HUES48 (cell line): ENCODE measurements around the gene BOLA1.

Experiments used
- H3K27ac ChIP-seq: one replicate; pipeline ENCODE4 v1.7.0; 2013; ENCODE audit warnings: low read depth, low read length, inconsistent platforms
- H3K27me3 ChIP-seq: 2 replicates; pipeline ENCODE4 v1.6.1; 2013; ENCODE audit warnings: mild to moderate bottlenecking, low read length; ENCODE audit not compliant: control insufficient read depth, insufficient read depth
- H3K36me3 ChIP-seq: 2 replicates; pipeline ENCODE4 v1.6.1; 2013; ENCODE audit warnings: low read length; ENCODE audit not compliant: control insufficient read depth, insufficient read depth
- H3K4me1 ChIP-seq: 2 replicates; pipeline ENCODE4 v1.6.1; 2013; ENCODE audit warnings: mild to moderate bottlenecking, low read length; ENCODE audit not compliant: control insufficient read depth, insufficient read depth
- H3K4me3 ChIP-seq: 2 replicates; pipeline ENCODE4 v1.5.1; 2013; ENCODE audit warnings: mild to moderate bottlenecking, low read depth, low read length
- H3K9ac ChIP-seq: 2 replicates; pipeline ENCODE4 v1.6.1; 2013; ENCODE audit warnings: mild to moderate bottlenecking, low read depth, low read length, moderate library complexity
- H3K9me3 ChIP-seq: 2 replicates; pipeline ENCODE4 v1.6.1; 2013; ENCODE audit warnings: low read length; ENCODE audit not compliant: control insufficient read depth, insufficient read depth

Gene BOLA1

GRCh38 chr1:149887456-149888246 is 11.7 kb upstream of the BOLA1 start:
- H3K27ac ChIP-seq: peak overlapping the region; percentile 99
- peaks cover 19% of the 10 kb centered on the region for H3K4me1 ChIP-seq
- H3K36me3 ChIP-seq: no peaks in the 10 kb centered on the region
- H3K9ac ChIP-seq: peak overlapping the region; percentile 95
- no peaks in the 10 kb centered on the region for H3K9me3 ChIP-seq
- no peaks in the 10 kb centered on the region for H3K27me3 ChIP-seq
- H3K4me3 ChIP-seq: peak overlapping the region; percentile 82

GRCh38 chr1:149888247-149888998 is 10.9 kb upstream of the BOLA1 start:
- Histone ChIP-seq H3K9me3 (no peaks in the 10 kb centered on the region), H3K36me3 (no peaks in the 10 kb centered on the region), H3K4me3 (peak overlapping the region; percentile 82), H3K27ac (peak overlapping the region; percentile 99), H3K9ac (peak overlapping the region; percentile 95), H3K27me3 (no peaks in the 10 kb centered on the region), H3K4me1 (peaks cover 19% of the 10 kb centered on the region)

DNA sequence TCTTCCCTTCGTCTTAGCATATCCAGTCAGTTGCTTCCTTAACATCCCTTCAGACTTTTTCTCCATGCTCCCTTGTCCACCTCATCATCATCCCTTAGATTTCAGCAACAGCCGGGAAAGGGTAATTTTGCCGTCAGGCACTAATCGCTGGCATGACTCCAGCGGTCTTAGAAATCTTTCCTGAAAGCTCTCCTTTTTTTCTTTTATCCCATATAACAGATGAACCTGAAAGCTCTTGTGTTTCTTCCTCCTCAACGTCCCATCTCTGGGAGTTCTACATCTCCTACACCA is 10.4 kb upstream of the BOLA1 start:
- Histone ChIP-seq H3K9me3 (no peaks in the 10 kb centered on the region), H3K4me1 (peaks cover 16% of the 10 kb centered on the region), H3K27me3 (no peaks in the 10 kb centered on the region), H3K9ac (peak overlapping the region; percentile 95), H3K36me3 (no peaks in the 10 kb centered on the region), H3K4me3 (peak overlapping the region; percentile 82), H3K27ac (peak overlapping the region; percentile 99)

- H3K4me1 ChIP-seq: no peaks in the 10 kb centered on the region
- H3K27me3 ChIP-seq: no peaks in the 10 kb centered on the region
- no peaks in the 10 kb centered on the region for H3K36me3 ChIP-seq
- no peak overlapping the region for H3K9ac ChIP-seq
- no peak overlapping the region for H3K27ac ChIP-seq
- H3K9me3 ChIP-seq: no peaks in the 10 kb centered on the region
- H3K4me3 ChIP-seq: no peak overlapping the region
Measured at GRCh38 chr1:149896575-149896974, 2.8 kb upstream of the BOLA1 start.

- no peaks in the 10 kb centered on the region for H3K4me1 ChIP-seq
- no peaks in the 10 kb centered on the region for H3K27me3 ChIP-seq
- no peaks in the 10 kb centered on the region for H3K9me3 ChIP-seq
- H3K36me3 ChIP-seq: peaks cover 39% of the 10 kb centered on the region
- H3K4me3 ChIP-seq: no peak overlapping the region
- H3K27ac ChIP-seq: no peak overlapping the region
- no peak overlapping the region; the same call in 1 of the 2 replicates for H3K9ac ChIP-seq
Measured at GRCh38 chr1:149903836-149904491, 4.6 kb downstream of the BOLA1 start.

DNA sequence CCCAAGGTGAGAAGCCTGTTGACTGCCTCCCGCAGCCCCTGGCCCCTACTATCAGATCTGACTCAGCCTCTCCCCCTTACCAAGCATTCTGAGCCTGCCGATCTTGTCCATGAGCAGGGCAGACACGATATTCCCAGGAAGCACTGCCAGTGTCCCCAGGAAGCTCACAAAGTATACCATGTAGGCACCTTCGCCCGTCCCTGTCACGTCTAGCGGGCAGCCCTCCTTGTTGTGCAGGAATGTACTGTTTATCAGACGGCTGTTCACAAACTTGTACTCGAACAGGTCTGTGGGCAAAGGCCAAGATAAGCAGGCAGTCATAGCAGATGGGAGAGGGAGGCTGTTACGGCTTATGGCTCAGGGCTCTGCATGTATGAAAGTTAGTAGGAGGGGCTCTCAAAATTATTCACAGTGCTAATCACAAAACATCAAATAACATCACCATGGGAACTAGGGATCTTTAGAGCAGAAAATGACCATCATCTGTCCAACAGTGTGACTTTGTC is 7.3 kb downstream of the BOLA1 start:
- H3K4me3 ChIP-seq: no peak overlapping the region
- H3K36me3 ChIP-seq: peaks cover 60% of the 10 kb centered on the region
- H3K9me3 ChIP-seq: no peaks in the 10 kb centered on the region
- H3K4me1 ChIP-seq: no peaks in the 10 kb centered on the region
- no peaks in the 10 kb centered on the region for H3K27me3 ChIP-seq
- H3K9ac ChIP-seq: no peak overlapping the region
- no peak overlapping the region for H3K27ac ChIP-seq

GRCh38 chr1:149914545-149914944 is 15.2 kb downstream of the BOLA1 start:
- no peaks in the 10 kb centered on the region for H3K9me3 ChIP-seq
- peaks cover 35% of the 10 kb centered on the region for H3K36me3 ChIP-seq
- no peak overlapping the region for H3K9ac ChIP-seq
- H3K27me3 ChIP-seq: no peaks in the 10 kb centered on the region
- H3K4me1 ChIP-seq: peaks cover 14% of the 10 kb centered on the region
- H3K4me3 ChIP-seq: no peak overlapping the region
- no peak overlapping the region for H3K27ac ChIP-seq

DNA sequence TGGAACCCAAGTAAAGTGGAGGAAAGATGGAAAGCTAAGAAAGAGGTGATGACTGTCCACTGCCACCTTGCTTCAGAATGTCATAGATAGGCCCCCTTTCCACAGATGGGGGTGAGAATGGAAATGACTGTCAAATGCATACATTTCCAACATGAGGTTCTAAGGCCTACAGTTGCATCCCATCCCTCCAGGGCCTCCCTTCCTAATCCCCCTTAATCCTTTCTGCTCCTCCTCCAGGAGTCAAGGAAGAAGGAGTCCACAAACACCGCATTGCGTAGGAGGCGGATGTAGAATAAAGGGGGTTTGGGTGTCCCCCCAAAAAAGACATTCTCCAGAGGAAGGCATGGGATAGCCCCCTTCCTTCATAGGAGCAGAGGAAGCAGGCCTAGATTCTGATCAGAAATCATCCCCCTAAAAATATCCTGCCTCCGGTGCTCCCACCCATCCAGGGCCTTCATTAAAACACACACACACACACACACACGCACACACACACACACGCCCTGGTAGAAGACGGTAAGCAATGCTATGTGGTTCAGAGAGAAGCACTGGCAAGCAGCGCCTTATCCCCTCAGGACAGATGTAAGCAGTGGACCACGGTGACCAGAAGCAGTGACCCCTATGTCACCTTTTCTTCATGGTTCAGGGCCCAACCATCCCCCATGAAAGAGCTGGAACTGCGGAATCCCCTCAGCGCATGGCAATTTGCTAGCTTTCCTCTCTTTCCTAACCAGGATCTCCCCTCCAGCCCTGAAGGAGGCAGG is 16.2 kb downstream of the BOLA1 start:
- no peaks in the 10 kb centered on the region for H3K27me3 ChIP-seq
- H3K27ac ChIP-seq: peak overlapping the region; percentile 50
- no peaks in the 10 kb centered on the region for H3K9me3 ChIP-seq
- H3K4me3 ChIP-seq: peak overlapping the region; percentile 80; the same call in 1 of the 2 replicates
- peak overlapping the region; percentile 44; the same call in 1 of the 2 replicates for H3K9ac ChIP-seq
- H3K36me3 ChIP-seq: peaks cover 24% of the 10 kb centered on the region
- H3K4me1 ChIP-seq: peaks cover 14% of the 10 kb centered on the region

- Histone ChIP-seq H3K36me3 (peaks cover 20% of the 10 kb centered on the region), H3K9ac (peak overlapping the region; percentile 44; the same call in 1 of the 2 replicates), H3K27ac (peak overlapping the region; percentile 50), H3K4me1 (peaks cover 14% of the 10 kb centered on the region), H3K9me3 (no peaks in the 10 kb centered on the region), H3K4me3 (peak overlapping the region; percentile 80), H3K27me3 (no peaks in the 10 kb centered on the region)
Measured at GRCh38 chr1:149916193-149916897, 17.0 kb downstream of the BOLA1 start.

GRCh38 chr1:149916898-149917252 is 17.5 kb downstream of the BOLA1 start:
- peaks cover 14% of the 10 kb centered on the region for H3K4me1 ChIP-seq
- H3K9ac ChIP-seq: no peak overlapping the region
- H3K27me3 ChIP-seq: no peaks in the 10 kb centered on the region
- peak overlapping the region; percentile 80 for H3K4me3 ChIP-seq
- H3K27ac ChIP-seq: no peak overlapping the region
- no peaks in the 10 kb centered on the region for H3K9me3 ChIP-seq
- peaks cover 17% of the 10 kb centered on the region for H3K36me3 ChIP-seq
